Thyroid gland (tissue), 4 donors: ENCODE results near the gene DIP2C.

Experiments
- CTCF ChIP-seq, 6 experiments: fragments of 200-600 bp in 3 of 6; fragments of 450-650 bp in 3 of 6; sonication (generic) in 3 of 6; IDR thresholded peaks; one replicate each; pipeline ENCODE4 v1.5.1; 2016 to 2019; ENCODE audit warnings: antibody characterized with exemption in 6 of 6, mild to moderate bottlenecking in 2 of 6, inconsistent platforms in 1 of 6, moderate library complexity in 1 of 6
- POLR2A ChIP-seq, 2 donors: fragments of 450-650 bp; IDR thresholded peaks; one replicate each; pipeline ENCODE4 v1.6.1; 2017; ENCODE audit warnings: antibody characterized with exemption in 2 of 2, mild to moderate bottlenecking in 2 of 2, moderate library complexity in 1 of 2

- TF ChIP-seq CTCF (IDR thresholded peaks at IDR 0.05) (no peak), POLR2A (IDR thresholded peaks at IDR 0.05) (no peak)
These were observed 340.4 kb downstream of the DIP2C start for GRCh38 chr10:349081-349480.
